C4-2B (cell line): ENCODE measurements around the gene NADSYN1.

Source experiments
- H3K27ac ChIP-seq: fragments of 450-650 bp; 2 replicates; pipeline ENCODE4 v1.5.1; 2017
- ZFX ChIP-seq: fragments of 450-650 bp; IDR thresholded peaks from 2 replicates; pipeline ENCODE4 v1.6.1; 2017
- TF ChIP-seq, protein P1 (sequence below): fragments of 450-650 bp; conservative IDR thresholded peaks from 2 replicates; pipeline ENCODE4 v1.5.1; 2017; ENCODE audit warnings: mild to moderate bottlenecking

Gene NADSYN1

DNA sequence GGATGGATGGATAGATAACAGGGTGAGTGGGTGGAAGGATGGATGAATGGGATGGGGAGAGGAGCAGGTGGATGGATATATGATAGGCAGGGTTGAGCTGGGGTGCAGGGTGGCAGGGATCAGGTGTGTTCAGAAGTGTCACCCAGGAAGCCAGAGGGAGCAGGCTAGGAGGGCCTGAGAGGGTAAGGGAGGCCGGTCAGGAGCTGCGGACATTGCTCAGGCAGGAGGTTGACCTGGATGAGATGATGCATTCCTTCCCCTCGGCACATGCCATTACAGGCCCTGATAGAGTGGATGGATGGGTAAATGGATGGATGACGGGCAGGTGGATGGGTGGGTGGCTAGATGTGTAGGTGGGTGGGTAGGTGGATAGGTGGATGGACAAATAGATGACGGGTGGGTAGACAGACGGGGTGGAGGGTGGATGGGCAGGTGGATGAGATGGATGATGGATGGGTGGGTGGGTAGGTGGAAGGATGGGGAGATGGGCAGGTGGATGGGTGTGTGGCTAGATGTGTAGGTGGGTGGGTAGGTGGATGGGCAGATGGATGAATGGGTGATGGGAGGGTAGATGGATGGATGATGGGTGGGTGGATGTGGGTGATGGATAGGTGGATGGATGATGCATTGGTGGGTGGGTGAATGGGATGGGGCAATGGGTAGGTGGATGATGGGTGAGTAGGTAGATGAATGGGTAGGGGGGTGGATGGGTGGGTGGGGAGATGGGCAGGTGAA is 12.8 kb upstream of the NADSYN1 start:
- TF ChIP-seq ZFX, result no peak
- TF ChIP-seq, protein P1, sequence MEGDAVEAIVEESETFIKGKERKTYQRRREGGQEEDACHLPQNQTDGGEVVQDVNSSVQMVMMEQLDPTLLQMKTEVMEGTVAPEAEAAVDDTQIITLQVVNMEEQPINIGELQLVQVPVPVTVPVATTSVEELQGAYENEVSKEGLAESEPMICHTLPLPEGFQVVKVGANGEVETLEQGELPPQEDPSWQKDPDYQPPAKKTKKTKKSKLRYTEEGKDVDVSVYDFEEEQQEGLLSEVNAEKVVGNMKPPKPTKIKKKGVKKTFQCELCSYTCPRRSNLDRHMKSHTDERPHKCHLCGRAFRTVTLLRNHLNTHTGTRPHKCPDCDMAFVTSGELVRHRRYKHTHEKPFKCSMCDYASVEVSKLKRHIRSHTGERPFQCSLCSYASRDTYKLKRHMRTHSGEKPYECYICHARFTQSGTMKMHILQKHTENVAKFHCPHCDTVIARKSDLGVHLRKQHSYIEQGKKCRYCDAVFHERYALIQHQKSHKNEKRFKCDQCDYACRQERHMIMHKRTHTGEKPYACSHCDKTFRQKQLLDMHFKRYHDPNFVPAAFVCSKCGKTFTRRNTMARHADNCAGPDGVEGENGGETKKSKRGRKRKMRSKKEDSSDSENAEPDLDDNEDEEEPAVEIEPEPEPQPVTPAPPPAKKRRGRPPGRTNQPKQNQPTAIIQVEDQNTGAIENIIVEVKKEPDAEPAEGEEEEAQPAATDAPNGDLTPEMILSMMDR, result no peak
- no peak overlapping the region for H3K27ac ChIP-seq

- no peak overlapping the region for H3K27ac ChIP-seq
- TF ChIP-seq, protein P1, result no peak
- TF ChIP-seq ZFX, result no peak
These were observed 11.8 kb upstream of the NADSYN1 start for GRCh38 chr11:71441251-71441650.

- H3K27ac ChIP-seq, result no peak overlapping the region
- no peak for TF ChIP-seq ZFX
- TF ChIP-seq, protein P1, result no peak
These were observed 10.9 kb upstream of the NADSYN1 start for GRCh38 chr11:71442123-71442522.

DNA sequence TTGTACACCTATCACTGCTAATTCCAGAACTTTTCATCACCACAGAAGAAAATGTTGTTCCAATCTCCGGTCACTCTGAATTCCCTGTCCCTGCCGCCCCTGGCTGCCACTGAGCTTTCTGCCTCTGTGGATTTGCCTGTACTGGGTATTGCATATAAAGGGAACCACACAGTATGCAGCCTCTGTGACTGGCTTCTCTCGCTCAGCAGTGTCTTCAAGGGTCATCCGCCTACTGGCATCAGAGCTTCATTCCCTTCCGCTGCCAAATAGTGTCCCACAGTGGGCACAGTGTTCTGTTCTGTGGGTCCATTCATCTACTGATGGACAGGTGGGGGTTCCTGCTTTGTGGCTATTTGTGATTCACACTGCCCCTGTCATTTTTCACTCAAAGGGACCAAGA is 10.1 kb upstream of the NADSYN1 start:
- TF ChIP-seq ZFX, result no peak
- TF ChIP-seq, protein P1, result no peak
- H3K27ac ChIP-seq, result no peak overlapping the region

DNA sequence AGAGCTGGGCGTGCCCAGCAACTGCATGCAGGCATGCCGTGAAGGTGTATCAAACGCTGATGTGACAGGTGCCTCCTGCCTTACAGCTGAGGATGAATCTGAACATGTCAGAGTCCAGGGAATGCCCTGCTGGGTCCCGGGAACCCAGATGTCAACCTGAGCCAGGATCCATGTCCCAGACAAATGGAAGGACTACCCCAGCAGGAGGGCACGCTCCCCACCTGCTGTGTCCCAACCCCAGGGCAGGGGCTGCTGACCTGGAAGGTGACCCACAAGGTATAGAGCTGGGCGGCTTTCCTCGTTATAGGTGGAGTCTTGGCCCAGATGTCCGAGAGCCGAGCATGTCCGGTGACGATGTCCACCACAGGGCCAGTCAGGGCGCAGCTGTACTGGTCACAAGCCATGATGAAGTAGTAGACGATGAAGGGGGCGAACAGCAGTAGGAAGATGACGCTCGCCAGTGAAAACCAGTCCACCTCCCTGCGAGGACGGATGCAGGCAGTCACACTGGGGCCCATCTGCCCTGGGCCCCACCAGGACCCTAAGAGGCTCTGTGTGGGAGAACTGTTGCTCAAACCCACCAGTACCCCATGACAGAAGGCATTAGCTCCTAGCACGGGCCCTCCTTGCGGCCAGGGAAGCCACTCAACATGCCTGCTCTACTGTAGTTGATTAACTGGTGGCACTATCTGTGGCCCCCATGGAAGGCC is 9.1 kb upstream of the NADSYN1 start:
- H3K27ac ChIP-seq, result no peak overlapping the region
- TF ChIP-seq, protein P1, result no peak
- TF ChIP-seq ZFX, result no peak

GRCh38 chr11:71444811-71445210 is 8.2 kb upstream of the NADSYN1 start:
- TF ChIP-seq, protein P1, result no peak
- TF ChIP-seq ZFX, result no peak
- no peak overlapping the region for H3K27ac ChIP-seq

DNA sequence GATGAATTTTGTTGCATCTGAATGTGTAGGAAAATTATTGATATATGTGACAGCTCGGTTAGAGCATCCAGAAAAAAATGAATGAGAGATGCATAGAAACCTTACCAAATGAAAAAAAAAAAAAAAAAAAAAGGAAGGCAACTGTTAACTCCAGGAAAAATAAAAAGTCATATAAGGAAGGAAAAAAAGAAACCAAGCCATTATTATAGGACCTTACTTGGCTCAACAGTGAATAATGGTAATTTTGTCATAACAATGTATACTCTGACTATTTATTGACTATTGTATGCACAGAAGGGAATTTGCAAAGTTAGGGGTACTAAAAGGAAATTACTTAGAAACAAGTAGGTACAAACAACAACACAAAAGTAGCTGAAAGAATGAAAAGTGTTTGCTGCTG is 6.9 kb upstream of the NADSYN1 start:
- no peak overlapping the region for H3K27ac ChIP-seq
- no peak for TF ChIP-seq ZFX
- TF ChIP-seq, protein P1, result no peak
